ENCODE measurements around the gene SSR3.
"Not testable (repeated sequence)": the region's sequence is repeated elsewhere in the genome, so short reads cannot be mapped to it uniquely, and the experiment has no call there.

SSR3 gene

GRCh38 chr3:156575641-156576040 is 20.7 kb upstream of the SSR3 start:
- no peak for DNase-seq

- not testable (repeated sequence) for DNase-seq
Observed at GRCh38 chr3:156569881-156570280, 15.0 kb upstream of the SSR3 start.

GRCh38 chr3:156569016-156569415 is 14.1 kb upstream of the SSR3 start:
- not testable (repeated sequence) for DNase-seq

- DNase-seq = no peak
Observed at GRCh38 chr3:156563900-156564682, 9.2 kb upstream of the SSR3 start.

GRCh38 chr3:156562486-156562885 is 7.6 kb upstream of the SSR3 start:
- DNase-seq = not testable (repeated sequence)

GRCh38 chr3:156561533-156561932 is 6.6 kb upstream of the SSR3 start:
- no peak for DNase-seq

- no peak for DNase-seq
Observed at GRCh38 chr3:156559321-156559720, 4.4 kb upstream of the SSR3 start.

GRCh38 chr3:156558389-156558788 is 3.5 kb upstream of the SSR3 start:
- no peak for DNase-seq

- no peak for DNase-seq
Observed at GRCh38 chr3:156554515-156554841, 439 bp downstream of the SSR3 start.

GRCh38 chr3:156553705-156554356 is 1.1 kb downstream of the SSR3 start:
- DNase-seq = no peak

- no peak for DNase-seq
Observed at GRCh38 chr3:156552973-156553372, 1.9 kb downstream of the SSR3 start.

- no peak for DNase-seq
Observed at GRCh38 chr3:156551746-156552145, 3.2 kb downstream of the SSR3 start.

GRCh38 chr3:156551261-156551660 is 3.7 kb downstream of the SSR3 start:
- DNase-seq = no peak

GRCh38 chr3:156548902-156549301 is 6.0 kb downstream of the SSR3 start:
- DNase-seq = no peak

- no peak for DNase-seq
Observed at GRCh38 chr3:156548041-156548687, 6.8 kb downstream of the SSR3 start.

- no peak for DNase-seq
Observed at GRCh38 chr3:156547637-156548036, 7.3 kb downstream of the SSR3 start.

- DNase-seq = no peak
Observed at GRCh38 chr3:156543043-156543555, 11.8 kb downstream of the SSR3 start.

- DNase-seq = no peak
Observed at GRCh38 chr3:156542101-156543042, 12.5 kb downstream of the SSR3 start.

GRCh38 chr3:156539802-156540201 is 15.1 kb downstream of the SSR3 start:
- DNase-seq = no peak

- no peak for DNase-seq
Observed at GRCh38 chr3:156539051-156539450, 15.9 kb downstream of the SSR3 start.

GRCh38 chr3:156536524-156537316 is 18.2 kb downstream of the SSR3 start:
- DNase-seq = no peak

- no peak for DNase-seq
Observed at GRCh38 chr3:156535798-156536197, 19.1 kb downstream of the SSR3 start.
